Measurements from ENCODE around the gene TMEM184A.

The TMEM184A gene

DNA sequence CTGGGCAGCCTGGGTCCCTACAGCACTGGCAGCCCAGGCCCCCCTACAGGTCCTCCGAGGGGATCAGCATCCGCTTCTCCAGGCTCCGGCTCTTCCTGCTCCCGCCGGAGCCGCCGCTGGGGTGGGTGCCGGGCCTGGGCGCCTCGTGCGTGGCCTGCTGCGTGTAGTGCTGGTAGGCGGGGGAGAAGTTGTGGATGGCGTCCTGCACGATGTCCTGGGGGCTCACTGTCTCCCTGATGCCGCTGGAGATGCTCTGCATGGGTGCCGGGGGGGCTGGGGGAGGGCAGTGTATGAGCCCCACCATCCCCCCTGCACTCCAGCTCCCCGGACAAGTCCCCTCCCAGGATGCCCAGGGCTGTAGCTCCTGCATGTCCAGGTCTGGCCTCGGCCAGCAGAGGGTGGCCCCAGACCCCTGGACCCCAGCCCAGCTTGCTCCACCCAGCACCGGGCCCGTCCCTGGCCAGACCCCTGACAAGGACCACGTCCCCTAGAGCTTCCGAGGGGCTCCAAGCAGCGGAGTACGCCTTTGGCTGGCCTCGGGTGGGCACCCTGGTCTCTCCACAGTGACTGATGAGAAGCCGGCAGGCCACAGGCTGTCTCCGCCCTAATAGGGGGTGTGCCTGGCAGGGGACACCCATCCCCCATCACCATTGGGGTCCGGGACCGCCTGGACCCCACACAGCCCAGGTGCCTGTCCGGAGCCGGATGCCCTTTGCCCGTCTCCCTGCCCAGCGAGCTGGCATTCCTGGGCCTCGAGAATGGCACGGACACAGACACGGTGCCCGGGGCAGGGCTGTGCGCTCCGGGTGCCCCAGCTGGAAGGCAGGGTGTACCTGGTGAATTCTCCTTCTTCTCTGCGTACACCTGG is 8.9 kb downstream of the TMEM184A start:
- no peaks in the 10 kb centered on the region for H3K27me3 ChIP-seq (ENCODE audit: insufficient read depth, low read length)
- no peak overlapping the region for H3K9ac ChIP-seq (ENCODE audit: low read depth, low read length)
- H3K4me3 ChIP-seq (ENCODE audit: low read length): no peak overlapping the region
- H3K9me3 ChIP-seq (ENCODE audit: insufficient read depth, low read depth, low read length): no peaks in the 10 kb centered on the region
- H3K4me1 ChIP-seq (ENCODE audit: insufficient read depth, low read length): no peaks in the 10 kb centered on the region
- no peak overlapping the region for H3K27ac ChIP-seq (ENCODE audit: low read length)
- H3K36me3 ChIP-seq (ENCODE audit: insufficient read depth, low read depth, low read length): no peaks in the 10 kb centered on the region

GRCh38 chr7:1546274-1546908 is 9.6 kb downstream of the TMEM184A start:
- H3K9me3 ChIP-seq (ENCODE audit: insufficient read depth, low read depth, low read length): no peaks in the 10 kb centered on the region
- H3K27me3 ChIP-seq (ENCODE audit: insufficient read depth, low read length): no peaks in the 10 kb centered on the region
- H3K9ac ChIP-seq (ENCODE audit: low read depth, low read length): no peak overlapping the region
- H3K4me3 ChIP-seq (ENCODE audit: low read length): no peak overlapping the region
- H3K4me1 ChIP-seq (ENCODE audit: insufficient read depth, low read length): no peaks in the 10 kb centered on the region
- H3K27ac ChIP-seq (ENCODE audit: low read length): no peak overlapping the region
- no peaks in the 10 kb centered on the region for H3K36me3 ChIP-seq (ENCODE audit: insufficient read depth, low read depth, low read length)

DNA sequence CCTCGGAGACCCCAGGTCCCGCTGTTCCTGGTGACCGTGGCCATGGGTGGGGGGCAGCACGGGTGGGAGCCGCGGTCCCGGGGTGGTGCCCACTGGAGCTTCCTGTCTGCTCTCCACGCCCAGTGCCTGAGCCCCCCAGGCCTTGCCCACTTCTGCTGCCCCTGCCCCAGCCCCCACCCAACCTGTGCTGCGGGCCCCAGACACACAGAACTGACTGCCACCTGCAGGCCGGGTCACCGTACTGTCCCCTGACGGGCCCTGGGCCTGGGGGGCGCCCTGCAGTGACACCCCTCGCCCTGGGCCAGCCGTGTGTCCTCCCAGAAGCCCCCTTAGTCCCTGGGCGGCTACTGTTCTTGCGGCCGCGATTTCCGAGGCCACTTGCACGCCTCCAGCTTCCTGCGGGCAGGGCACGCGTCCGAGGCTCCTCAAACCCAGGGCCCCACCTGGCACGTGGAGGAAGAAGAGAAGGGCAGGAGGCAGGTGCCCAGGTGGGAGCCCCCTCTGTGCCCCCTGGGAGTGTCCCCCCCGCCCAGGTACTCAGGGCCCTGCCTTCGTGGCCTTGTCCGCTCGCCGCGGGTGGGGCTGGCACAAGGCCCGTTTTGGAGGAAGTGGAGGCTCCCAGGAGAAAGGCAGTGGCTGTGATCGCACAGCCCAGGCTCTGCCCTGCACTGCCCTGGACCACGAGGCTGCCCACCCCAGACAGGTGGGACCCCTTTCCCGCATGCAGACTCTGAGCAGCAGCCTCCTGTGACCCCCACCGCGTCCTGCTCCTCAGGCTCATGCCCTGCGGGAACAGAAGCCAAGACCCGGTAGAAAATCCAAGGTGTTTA is 10.4 kb downstream of the TMEM184A start:
- H3K4me3 ChIP-seq (ENCODE audit: low read length): no peak overlapping the region
- no peaks in the 10 kb centered on the region for H3K9me3 ChIP-seq (ENCODE audit: insufficient read depth, low read depth, low read length)
- no peaks in the 10 kb centered on the region for H3K27me3 ChIP-seq (ENCODE audit: insufficient read depth, low read length)
- no peak overlapping the region for H3K9ac ChIP-seq (ENCODE audit: low read depth, low read length)
- no peaks in the 10 kb centered on the region for H3K4me1 ChIP-seq (ENCODE audit: insufficient read depth, low read length)
- no peak overlapping the region for H3K27ac ChIP-seq (ENCODE audit: low read length)
- no peaks in the 10 kb centered on the region for H3K36me3 ChIP-seq (ENCODE audit: insufficient read depth, low read depth, low read length)

- H3K9ac ChIP-seq (ENCODE audit: low read depth, low read length): no peak overlapping the region
- H3K27ac ChIP-seq (ENCODE audit: low read length): no peak overlapping the region
- no peaks in the 10 kb centered on the region for H3K4me1 ChIP-seq (ENCODE audit: insufficient read depth, low read length)
- no peak overlapping the region for H3K4me3 ChIP-seq (ENCODE audit: low read length)
- H3K27me3 ChIP-seq (ENCODE audit: insufficient read depth, low read length): no peaks in the 10 kb centered on the region
- H3K36me3 ChIP-seq (ENCODE audit: insufficient read depth, low read depth, low read length): no peaks in the 10 kb centered on the region
- no peaks in the 10 kb centered on the region for H3K9me3 ChIP-seq (ENCODE audit: insufficient read depth, low read depth, low read length)
Observed at GRCh38 chr7:1544896-1545416, 11.0 kb downstream of the TMEM184A start.

- Histone ChIP-seq H3K4me1 (ENCODE audit: insufficient read depth, low read length) (no peaks in the 10 kb centered on the region), H3K4me3 (ENCODE audit: low read length) (no peak overlapping the region), H3K36me3 (ENCODE audit: insufficient read depth, low read depth, low read length) (no peaks in the 10 kb centered on the region), H3K9ac (ENCODE audit: low read depth, low read length) (no peak overlapping the region), H3K27me3 (ENCODE audit: insufficient read depth, low read length) (no peaks in the 10 kb centered on the region), H3K27ac (ENCODE audit: low read length) (no peak overlapping the region), H3K9me3 (ENCODE audit: insufficient read depth, low read depth, low read length) (no peaks in the 10 kb centered on the region)
Observed at GRCh38 chr7:1544178-1544895, 11.7 kb downstream of the TMEM184A start.

DNA sequence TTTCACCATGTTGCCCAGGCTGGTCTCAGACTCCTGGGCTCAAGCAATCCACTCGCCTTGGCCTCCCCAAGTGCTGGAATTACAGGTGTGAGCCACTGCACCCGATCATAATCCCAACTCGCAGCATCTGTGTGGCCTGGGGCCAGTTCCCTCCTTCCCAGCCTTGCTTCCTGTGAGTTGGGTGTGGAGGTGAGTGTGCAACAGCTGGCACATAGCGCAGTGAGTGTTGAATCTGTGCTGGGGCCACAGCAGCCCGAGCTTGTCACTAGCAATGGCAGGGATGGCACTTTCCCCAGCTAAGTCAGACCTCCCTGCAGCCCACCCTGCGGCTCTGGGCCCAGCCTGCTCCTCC is 12.2 kb downstream of the TMEM184A start:
- Histone ChIP-seq H3K4me1 (ENCODE audit: insufficient read depth, low read length) (no peaks in the 10 kb centered on the region), H3K4me3 (ENCODE audit: low read length) (no peak overlapping the region), H3K9ac (ENCODE audit: low read depth, low read length) (no peak overlapping the region), H3K36me3 (ENCODE audit: insufficient read depth, low read depth, low read length) (no peaks in the 10 kb centered on the region), H3K9me3 (ENCODE audit: insufficient read depth, low read depth, low read length) (no peaks in the 10 kb centered on the region), H3K27ac (ENCODE audit: low read length) (no peak overlapping the region), H3K27me3 (ENCODE audit: insufficient read depth, low read length) (no peaks in the 10 kb centered on the region)

DNA sequence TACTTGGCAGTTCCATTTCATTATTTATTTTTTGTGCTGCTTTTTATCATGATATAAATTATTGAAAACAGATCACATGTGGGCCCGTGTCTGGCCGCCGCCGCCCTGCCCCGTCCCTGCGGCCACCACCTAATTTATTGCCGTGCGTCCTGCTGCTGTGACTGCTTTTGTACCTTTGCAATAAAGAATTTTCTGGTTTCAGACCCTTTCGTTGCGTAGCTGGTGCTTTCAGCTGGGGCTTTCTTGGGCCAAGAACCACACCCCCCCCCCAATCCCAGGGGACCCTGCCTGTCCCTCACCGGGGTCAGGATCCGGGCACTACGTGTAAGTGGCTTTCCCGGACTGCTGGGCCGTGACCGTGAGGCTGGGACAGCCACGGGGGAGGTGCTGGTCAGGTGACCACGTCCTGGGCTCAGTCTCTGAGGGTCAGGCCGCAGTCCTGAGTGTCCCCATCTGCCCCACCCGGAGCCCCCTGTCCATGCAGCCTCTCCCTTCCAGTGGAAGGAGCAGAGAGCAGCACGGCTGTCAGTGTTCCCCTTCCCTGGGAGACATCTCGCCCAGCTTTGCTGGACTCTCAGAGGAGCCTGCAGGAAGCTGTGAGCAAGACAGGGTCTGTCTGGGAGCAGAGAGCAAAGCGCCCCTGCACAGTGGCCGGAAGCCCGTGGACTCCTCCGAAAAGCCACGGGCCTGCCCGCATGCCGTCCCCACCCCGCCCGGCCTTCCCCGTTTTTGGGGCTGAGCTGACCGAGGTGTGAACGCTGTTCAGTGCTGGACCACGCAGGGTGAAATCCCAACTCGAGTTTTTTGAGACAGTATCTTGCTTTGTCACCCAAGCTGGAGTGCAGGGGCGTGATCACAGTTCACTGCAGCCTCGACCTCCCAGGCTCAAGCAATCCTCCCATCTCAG is 12.9 kb downstream of the TMEM184A start:
- Histone ChIP-seq H3K27me3 (ENCODE audit: insufficient read depth, low read length) (no peaks in the 10 kb centered on the region), H3K4me3 (ENCODE audit: low read length) (no peak overlapping the region), H3K36me3 (ENCODE audit: insufficient read depth, low read depth, low read length) (no peaks in the 10 kb centered on the region), H3K27ac (ENCODE audit: low read length) (no peak overlapping the region), H3K9ac (ENCODE audit: low read depth, low read length) (no peak overlapping the region), H3K9me3 (ENCODE audit: insufficient read depth, low read depth, low read length) (no peaks in the 10 kb centered on the region), H3K4me1 (ENCODE audit: insufficient read depth, low read length) (no peaks in the 10 kb centered on the region)

DNA sequence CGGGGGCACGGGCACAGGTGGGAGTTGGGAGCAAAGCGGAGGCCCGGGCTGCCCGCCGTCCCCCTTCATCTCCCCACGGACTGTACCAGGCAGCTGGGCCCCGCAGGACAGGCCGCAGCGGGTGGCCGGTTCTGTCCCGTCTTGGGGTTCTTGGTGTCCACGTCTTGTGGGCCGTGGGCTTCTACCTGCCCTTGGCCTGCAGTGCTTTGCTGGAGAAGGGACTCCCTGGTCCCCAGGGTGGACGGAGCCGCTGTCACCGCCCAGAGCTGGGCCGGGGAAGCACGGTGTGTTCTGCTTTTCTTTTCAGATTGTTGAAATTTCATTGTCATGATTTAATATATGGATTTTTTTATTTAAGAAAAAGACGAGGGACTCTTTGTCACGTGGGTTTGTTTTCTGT is 13.7 kb downstream of the TMEM184A start:
- Histone ChIP-seq H3K9me3 (ENCODE audit: insufficient read depth, low read depth, low read length) (no peaks in the 10 kb centered on the region), H3K4me3 (ENCODE audit: low read length) (no peak overlapping the region), H3K4me1 (ENCODE audit: insufficient read depth, low read length) (peaks cover 6% of the 10 kb centered on the region; the same call in 1 of the 2 replicates), H3K9ac (ENCODE audit: low read depth, low read length) (no peak overlapping the region), H3K27me3 (ENCODE audit: insufficient read depth, low read length) (no peaks in the 10 kb centered on the region), H3K27ac (ENCODE audit: low read length) (no peak overlapping the region), H3K36me3 (ENCODE audit: insufficient read depth, low read depth, low read length) (no peaks in the 10 kb centered on the region)

DNA sequence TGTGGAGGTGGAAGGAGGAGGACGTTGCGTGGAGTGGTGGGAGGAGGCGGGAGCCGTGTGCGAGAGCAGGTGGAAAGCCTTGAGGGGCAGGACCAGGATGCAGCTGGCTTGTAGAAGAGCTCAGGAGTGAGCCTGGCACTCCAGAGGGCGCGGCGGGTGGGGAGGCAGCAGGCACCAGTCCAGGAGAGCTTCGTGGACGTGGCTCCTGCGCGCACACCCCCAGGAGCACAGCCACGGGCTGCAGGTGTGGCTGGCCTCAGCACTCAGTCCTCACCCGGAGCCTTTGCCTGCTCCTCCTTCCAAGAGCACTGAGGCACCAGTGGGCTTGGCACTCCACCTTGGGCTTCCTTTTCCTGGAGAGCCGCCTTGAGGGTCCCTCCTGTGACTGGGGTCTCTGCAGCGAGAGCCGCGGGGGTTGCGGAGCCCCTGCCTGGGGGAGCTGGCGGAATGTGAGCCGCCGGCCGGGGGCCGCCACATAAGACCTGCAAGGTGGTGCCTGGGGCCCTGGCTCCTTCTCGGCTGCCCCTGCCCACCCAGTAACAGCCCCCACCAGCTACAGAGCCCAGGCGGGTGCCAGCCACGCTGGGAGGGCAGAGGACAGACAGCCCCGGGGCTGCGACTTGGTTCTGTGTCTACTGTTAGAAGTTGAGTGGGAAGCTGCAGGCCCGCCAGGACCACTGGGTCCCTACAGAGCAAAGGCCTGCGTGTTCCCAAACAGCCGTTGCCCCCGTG is 14.4 kb downstream of the TMEM184A start:
- H3K4me1 ChIP-seq (ENCODE audit: insufficient read depth, low read length): peaks cover 11% of the 10 kb centered on the region
- no peak overlapping the region for H3K9ac ChIP-seq (ENCODE audit: low read depth, low read length)
- H3K27me3 ChIP-seq (ENCODE audit: insufficient read depth, low read length): no peaks in the 10 kb centered on the region
- no peaks in the 10 kb centered on the region for H3K9me3 ChIP-seq (ENCODE audit: insufficient read depth, low read depth, low read length)
- no peak overlapping the region for H3K27ac ChIP-seq (ENCODE audit: low read length)
- no peak overlapping the region for H3K4me3 ChIP-seq (ENCODE audit: low read length)
- no peaks in the 10 kb centered on the region for H3K36me3 ChIP-seq (ENCODE audit: insufficient read depth, low read depth, low read length)

DNA sequence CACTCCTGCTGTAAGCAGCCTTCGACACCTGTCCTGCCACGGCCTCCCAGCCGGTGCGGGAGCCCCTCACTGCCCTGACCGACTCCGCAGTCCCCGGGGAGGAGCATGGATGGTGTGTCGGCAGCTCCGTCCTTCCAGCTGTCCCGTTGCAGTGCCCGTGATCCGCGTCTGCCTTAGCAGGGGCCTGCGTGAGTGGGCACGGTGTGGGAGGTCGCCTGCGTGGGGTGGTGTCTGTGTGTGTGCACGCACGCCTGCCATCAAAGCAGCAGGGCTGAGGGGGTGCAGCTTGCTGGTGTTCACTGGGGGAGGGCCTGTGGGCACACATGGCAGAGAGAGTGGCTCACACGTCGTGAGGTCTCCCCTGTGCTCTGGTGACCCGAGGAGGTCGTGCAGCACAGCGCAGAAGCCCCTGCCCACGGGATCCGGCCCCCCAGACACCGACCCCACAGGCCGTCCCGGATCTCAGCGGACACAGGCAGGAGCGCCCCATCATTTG is 15.2 kb downstream of the TMEM184A start:
- H3K36me3 ChIP-seq (ENCODE audit: insufficient read depth, low read depth, low read length): no peaks in the 10 kb centered on the region
- no peak overlapping the region for H3K27ac ChIP-seq (ENCODE audit: low read length)
- H3K9me3 ChIP-seq (ENCODE audit: insufficient read depth, low read depth, low read length): no peaks in the 10 kb centered on the region
- no peak overlapping the region for H3K4me3 ChIP-seq (ENCODE audit: low read length)
- H3K9ac ChIP-seq (ENCODE audit: low read depth, low read length): no peak overlapping the region
- no peaks in the 10 kb centered on the region for H3K27me3 ChIP-seq (ENCODE audit: insufficient read depth, low read length)
- H3K4me1 ChIP-seq (ENCODE audit: insufficient read depth, low read length): peaks cover 14% of the 10 kb centered on the region
